ENCODE measurements around the gene GNG11.
"Not testable (repeated sequence)": the region's sequence is repeated elsewhere in the genome, so short reads cannot be mapped to it uniquely, and the experiment has no call there.

Gene GNG11

DNA sequence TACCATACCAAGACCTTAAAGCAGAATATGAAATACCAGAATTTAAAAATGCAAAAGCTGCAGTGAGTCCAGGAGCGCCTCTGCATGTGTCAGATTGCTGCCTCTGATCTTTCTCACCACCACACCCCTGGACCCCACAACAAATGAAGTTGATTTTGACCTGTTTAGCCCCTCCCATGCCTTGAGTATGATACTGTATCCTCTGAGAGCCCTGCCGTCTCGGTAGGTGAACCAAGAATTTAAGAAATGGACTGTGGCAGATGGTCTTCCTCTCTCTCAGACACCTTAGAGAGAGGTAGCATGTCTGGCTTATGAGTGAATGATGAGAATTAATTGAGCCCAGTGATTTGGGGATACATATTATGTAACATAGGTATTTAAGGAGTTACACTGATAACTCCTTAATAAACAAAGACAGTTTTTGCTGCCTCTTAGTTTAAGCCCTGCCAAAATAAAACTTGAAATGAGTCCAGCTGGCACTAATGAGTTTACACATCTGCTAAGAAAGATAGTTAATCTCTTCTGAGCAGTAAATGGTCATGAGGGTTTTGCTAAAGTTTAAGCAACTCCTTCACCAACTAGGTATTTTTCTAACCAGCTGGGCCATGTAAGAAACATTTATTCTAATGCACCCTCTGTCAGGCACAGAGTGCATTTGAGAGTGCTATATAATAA lies 26.4 kb upstream of the GNG11 start:
- H3K4me3 ChIP-seq (ENCODE audit: low read depth, low read length) = no peak overlapping the region
- DNase-seq (ENCODE audit: low read depth, low spot score) = no peak
- in situ Hi-C loops (cut with HindIII; ENCODE audit: low sequenced_read_pairs) = no loop called here
- no peak for TF ChIP-seq CTCF (IDR thresholded peaks at IDR 0.05; ENCODE audit: low read depth, low read length)

DNA sequence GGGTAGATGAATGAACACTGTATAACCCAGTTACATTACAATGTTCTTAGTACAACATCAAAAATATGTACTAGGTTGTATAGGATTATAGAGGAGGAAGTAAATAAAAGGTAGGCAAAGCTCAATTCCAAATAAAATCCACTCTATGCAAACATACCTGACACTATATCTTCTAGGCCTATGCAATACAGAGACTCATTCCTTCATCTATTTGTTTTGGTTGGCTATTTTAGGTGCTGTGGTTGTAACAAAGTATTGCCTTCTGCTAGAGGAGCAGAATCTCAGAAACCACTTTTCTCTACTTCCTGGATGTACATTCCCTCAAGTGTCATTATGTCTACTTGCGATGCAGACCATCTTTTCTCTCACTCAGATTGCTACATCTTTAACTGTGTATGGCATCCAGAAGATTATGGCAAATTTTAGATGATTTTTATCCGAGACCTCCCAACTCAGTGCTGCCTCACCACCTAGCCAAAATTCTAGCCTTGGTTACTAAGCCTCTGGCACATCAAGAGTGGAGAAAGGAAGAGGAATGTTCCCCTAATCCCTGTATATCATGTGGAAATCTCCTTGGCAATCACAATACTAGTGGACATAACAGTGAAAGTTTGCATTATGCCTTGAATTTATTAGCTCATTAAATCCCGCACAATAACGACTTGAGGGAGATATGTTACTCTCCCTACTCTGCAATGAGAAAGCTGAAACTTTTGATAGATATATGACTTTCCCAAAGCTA lies 25.5 kb upstream of the GNG11 start:
- DNase-seq (ENCODE audit: low read depth, low spot score) = no peak
- no peak for TF ChIP-seq CTCF (IDR thresholded peaks at IDR 0.05; ENCODE audit: low read depth, low read length)
- in situ Hi-C loops (cut with HindIII; ENCODE audit: low sequenced_read_pairs) = no loop called here
- no peak overlapping the region for H3K4me3 ChIP-seq (ENCODE audit: low read depth, low read length)

GRCh38 chr7:93897680-93898079 lies 23.9 kb upstream of the GNG11 start:
- no peak for TF ChIP-seq CTCF (IDR thresholded peaks at IDR 0.05; ENCODE audit: low read depth, low read length)
- DNase-seq (ENCODE audit: low read depth, low spot score) = no peak
- in situ Hi-C loops (cut with HindIII; ENCODE audit: low sequenced_read_pairs) = no loop called here
- no peak overlapping the region for H3K4me3 ChIP-seq (ENCODE audit: low read depth, low read length)

- H3K4me3 ChIP-seq (ENCODE audit: low read depth, low read length) = no peak overlapping the region
- peak; percentile 83 for TF ChIP-seq CTCF (IDR thresholded peaks at IDR 0.05; ENCODE audit: low read depth, low read length)
- in situ Hi-C loops (cut with HindIII; ENCODE audit: low sequenced_read_pairs) = no loop called here
- peak; percentile 70 for DNase-seq (ENCODE audit: low read depth, low spot score)
Observed at GRCh38 chr7:93902777-93903423, 18.6 kb upstream of the GNG11 start.

DNA sequence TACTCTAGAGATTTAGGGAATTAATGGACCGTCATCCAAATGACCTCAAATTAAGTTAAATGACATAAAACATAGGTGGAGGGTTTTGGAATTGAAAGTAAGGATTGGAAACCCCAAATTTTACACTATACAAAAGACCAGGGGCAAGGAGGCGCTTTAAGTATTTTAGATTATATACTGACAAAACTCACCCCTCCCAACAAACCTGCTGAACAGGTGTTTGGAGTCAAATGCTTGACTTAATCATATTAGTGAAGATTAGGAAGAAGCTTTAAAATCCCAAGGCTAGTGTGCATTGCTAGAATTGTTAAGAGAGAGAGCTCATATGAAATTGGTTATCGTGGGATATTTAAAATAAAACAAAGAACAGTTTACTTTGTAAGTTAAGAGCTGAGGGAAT lies 15.3 kb upstream of the GNG11 start, which contains the start of gene GNGT1:
TSS of gene GNGT1 (plus strand) at position 301 of the 400 bp plus-strand sequence. CDS start 180 bp downstream, outside the sequence.
- in situ Hi-C loops (cut with HindIII; ENCODE audit: low sequenced_read_pairs) = no loop called here
- no peak for DNase-seq (ENCODE audit: low read depth, low spot score)
- H3K4me3 ChIP-seq (ENCODE audit: low read depth, low read length) = no peak within 1 kb of the TSS
- TF ChIP-seq CTCF (IDR thresholded peaks at IDR 0.05; ENCODE audit: low read depth, low read length) = no peak

- no peak for TF ChIP-seq CTCF (IDR thresholded peaks at IDR 0.05; ENCODE audit: low read depth, low read length)
- no peak overlapping the region for H3K4me3 ChIP-seq (ENCODE audit: low read depth, low read length)
- in situ Hi-C loops (cut with HindIII; ENCODE audit: low sequenced_read_pairs) = no loop called here
- DNase-seq (ENCODE audit: low read depth, low spot score) = peak; percentile 52
Observed at GRCh38 chr7:93910076-93910994, 11.2 kb upstream of the GNG11 start.

DNA sequence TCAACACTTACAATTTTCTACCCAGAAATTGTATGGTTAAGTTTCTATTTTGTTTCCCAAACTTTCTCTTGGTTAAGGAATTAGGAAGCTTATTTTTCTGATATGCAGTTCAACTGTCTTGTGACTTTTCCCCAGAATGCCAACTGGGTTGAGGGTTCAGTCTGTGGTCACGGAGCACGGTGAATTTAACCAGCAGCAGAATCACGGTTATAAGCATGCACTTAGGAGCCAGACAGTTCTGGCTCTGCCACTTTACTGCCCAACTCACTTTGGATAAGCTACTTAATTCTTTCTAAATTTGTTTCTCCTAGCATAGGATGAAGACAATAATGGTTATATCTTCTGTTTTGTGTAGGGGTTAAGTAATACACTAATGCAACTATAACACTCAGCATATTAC lies 10.3 kb upstream of the GNG11 start:
- in situ Hi-C loops (cut with HindIII; ENCODE audit: low sequenced_read_pairs); DNase-seq (ENCODE audit: low read depth, low spot score); H3K4me3 ChIP-seq (ENCODE audit: low read depth, low read length): not testable (repeated sequence)

GRCh38 chr7:93911661-93912060 lies 9.9 kb upstream of the GNG11 start:
- DNase-seq (ENCODE audit: low read depth, low spot score); in situ Hi-C loops (cut with HindIII; ENCODE audit: low sequenced_read_pairs); H3K4me3 ChIP-seq (ENCODE audit: low read depth, low read length): not testable (repeated sequence)

Measured in astrocyte of the spinal cord (primary cell).